SK-N-MC (cell line): ENCODE measurements around the gene TCERG1L.
"Not testable (repeated sequence)": the region's sequence is repeated elsewhere in the genome, so short reads cannot be mapped to it uniquely, and the experiment has no call there.

ENCODE experiments used
- DNase-seq: peaks from one replicate; pipeline ENCODE4 v3.0.0-alpha.2; 2011; ENCODE audit warnings: low read depth, low spot score
- H3K27ac ChIP-seq: fragments of 200-600 bp; sonication (generic); 2 replicates; pipeline ENCODE4 v1.5.1; 2016; ENCODE audit warnings: mixed run types
- H3K36me3 ChIP-seq: fragments of 200-600 bp; sonication (generic); 2 replicates; pipeline ENCODE4 v1.6.1; 2017; ENCODE audit warnings: antibody characterized with exemption, low read length, mixed read lengths; ENCODE audit not compliant: insufficient read depth
- H3K4me3 ChIP-seq: fragments of 200-600 bp; sonication (generic); 2 replicates; pipeline ENCODE4 v1.5.1; 2016
- H3K9ac ChIP-seq: fragments of 200-600 bp; sonication (generic); 2 replicates; pipeline ENCODE4 v1.8.0; 2017; ENCODE audit warnings: mixed run types, mixed read lengths; ENCODE audit not compliant: insufficient read length
- H3K9me3 ChIP-seq: fragments of 200-600 bp; sonication (generic); 2 replicates; pipeline ENCODE4 v1.6.1; 2017; ENCODE audit warnings: low read depth, mild to moderate bottlenecking, antibody characterized with exemption, low read length, moderate library complexity, mixed read lengths
- EZH2 ChIP-seq: fragments of 200-600 bp; sonication (generic); IDR thresholded peaks from one replicate; pipeline ENCODE4 v1.6.1; 2017; ENCODE audit warnings: antibody characterized with exemption
- FOXP2 ChIP-seq: optimal IDR thresholded peaks from 2 replicates; pipeline ENCODE3; 2011; ENCODE audit warnings: mild to moderate bottlenecking, moderate library complexity; ENCODE audit not compliant: insufficient read depth; ENCODE audit errors: extremely low read length, control extremely low read depth
- POLR2AphosphoS5 ChIP-seq: IDR thresholded peaks from 2 replicates; pipeline ENCODE4 v1.6.1; 2012; ENCODE audit warnings: mild to moderate bottlenecking, low read depth, low read length, borderline replicate concordance

The TCERG1L gene

DNA sequence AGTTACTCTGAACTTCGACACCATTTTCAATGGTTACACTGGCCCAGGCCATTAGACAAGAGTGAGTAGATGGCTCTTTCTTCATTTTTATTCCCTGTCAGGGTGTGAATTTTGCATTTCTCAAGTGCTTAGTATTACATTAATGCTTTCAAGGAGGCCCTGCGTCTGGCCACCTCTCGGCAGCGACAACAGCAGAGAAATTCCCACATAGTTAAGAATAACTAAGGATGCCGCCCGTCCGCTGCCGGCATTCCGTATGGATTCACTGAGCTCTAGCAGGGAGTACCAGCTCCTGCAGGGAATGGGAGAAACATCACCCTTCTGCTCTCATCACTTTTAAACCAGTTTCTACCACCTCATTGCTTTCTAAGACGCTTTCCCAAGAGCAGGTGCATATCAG is 153.6 kb downstream of the TCERG1L start:
- no peak overlapping the region for H3K27ac ChIP-seq
- no peaks in the 10 kb centered on the region for H3K9me3 ChIP-seq
- no peak overlapping the region for H3K4me3 ChIP-seq
- H3K36me3 ChIP-seq, result no peaks in the 10 kb centered on the region
- H3K9ac ChIP-seq, result no peak overlapping the region
- DNase-seq, result no peak
- TF ChIP-seq POLR2AphosphoS5 (no peak), FOXP2 (no peak), EZH2 (no peak)

DNA sequence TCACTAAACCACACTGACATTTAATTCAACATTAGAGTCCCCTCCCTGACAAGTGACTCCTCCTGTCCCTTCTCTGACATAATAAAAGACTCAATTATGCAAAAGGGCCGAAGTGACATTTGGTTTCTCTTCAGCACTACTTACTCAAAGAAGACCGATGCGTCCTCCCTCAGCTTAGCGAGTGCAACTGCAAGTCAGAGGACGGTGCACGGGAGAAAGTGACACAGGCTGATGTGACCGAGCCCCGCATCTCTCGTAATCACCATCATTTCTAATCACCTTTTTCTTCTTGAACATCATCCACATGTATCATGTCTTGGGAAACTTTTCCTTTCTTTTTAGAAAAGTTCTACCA is 155.7 kb downstream of the TCERG1L start:
- Histone ChIP-seq H3K9me3 (no peaks in the 10 kb centered on the region), H3K36me3 (no peaks in the 10 kb centered on the region), H3K4me3 (no peak overlapping the region), H3K27ac (no peak overlapping the region), H3K9ac (no peak overlapping the region)
- TF ChIP-seq EZH2 (no peak), POLR2AphosphoS5 (no peak), FOXP2 (no peak)
- DNase-seq, result no peak

DNA sequence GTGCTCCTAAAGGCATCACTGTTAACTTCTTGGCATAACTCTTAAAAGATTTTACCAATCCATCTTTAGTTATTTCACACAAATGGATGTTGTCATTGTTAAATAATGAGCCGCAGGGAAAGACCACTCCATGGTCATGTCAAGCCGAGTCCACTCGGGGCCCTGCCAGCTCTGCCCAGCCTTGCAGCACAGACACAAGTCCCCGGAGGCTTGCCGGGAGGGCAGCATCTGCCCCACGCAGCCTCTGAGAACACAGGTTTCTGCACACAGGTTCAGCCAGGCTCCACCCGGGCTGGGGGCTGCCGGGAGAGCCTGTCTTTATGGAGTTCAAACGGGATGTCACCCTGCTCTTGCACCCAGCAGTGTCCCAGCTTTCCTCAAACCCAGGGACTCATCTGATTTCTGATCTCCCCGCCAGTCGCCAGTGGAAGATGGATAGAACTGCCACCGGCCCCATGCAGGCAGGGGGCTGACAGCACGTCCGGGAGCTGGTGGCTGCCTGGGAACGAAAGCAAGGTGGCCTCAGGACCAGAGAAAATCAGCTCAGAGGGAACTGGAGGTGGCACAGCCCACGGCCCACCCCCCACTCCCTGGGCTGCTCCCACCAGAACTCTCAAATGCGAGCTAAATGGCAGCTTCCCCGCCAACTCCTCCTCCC is 156.2 kb downstream of the TCERG1L start:
- no peak overlapping the region for H3K9ac ChIP-seq
- H3K4me3 ChIP-seq, result no peak overlapping the region
- no peaks in the 10 kb centered on the region for H3K9me3 ChIP-seq
- no peak overlapping the region for H3K27ac ChIP-seq
- H3K36me3 ChIP-seq, result no peaks in the 10 kb centered on the region
- TF ChIP-seq FOXP2, result no peak
- TF ChIP-seq EZH2, result no peak
- TF ChIP-seq POLR2AphosphoS5, result no peak
- no peak for DNase-seq

GRCh38 chr10:131154306-131155025 is 157.1 kb downstream of the TCERG1L start:
- Histone ChIP-seq H3K9me3 (no peaks in the 10 kb centered on the region), H3K4me3 (no peak overlapping the region), H3K36me3 (no peaks in the 10 kb centered on the region), H3K9ac (no peak overlapping the region), H3K27ac (no peak overlapping the region)
- no peak for DNase-seq
- no peak for TF ChIP-seq FOXP2
- TF ChIP-seq EZH2, result no peak
- TF ChIP-seq POLR2AphosphoS5, result no peak

GRCh38 chr10:131152456-131152855 is 159.1 kb downstream of the TCERG1L start:
- not testable (repeated sequence) for DNase-seq, H3K36me3 ChIP-seq, H3K9ac ChIP-seq, H3K27ac ChIP-seq, H3K9me3 ChIP-seq, H3K4me3 ChIP-seq

GRCh38 chr10:131150126-131150525 is 161.4 kb downstream of the TCERG1L start:
- no peak for DNase-seq
- Histone ChIP-seq H3K27ac (no peak overlapping the region), H3K4me3 (no peak overlapping the region), H3K9me3 (no peaks in the 10 kb centered on the region), H3K9ac (no peak overlapping the region), H3K36me3 (no peaks in the 10 kb centered on the region)
- TF ChIP-seq FOXP2 (no peak), EZH2 (no peak), POLR2AphosphoS5 (no peak)

- H3K36me3 ChIP-seq, result no peaks in the 10 kb centered on the region
- DNase-seq, result no peak
- TF ChIP-seq EZH2 (no peak), FOXP2 (no peak), POLR2AphosphoS5 (no peak)
- no peak overlapping the region for H3K4me3 ChIP-seq
- no peak overlapping the region for H3K27ac ChIP-seq
- H3K9me3 ChIP-seq, result no peaks in the 10 kb centered on the region
- H3K9ac ChIP-seq, result no peak overlapping the region
These were observed 161.9 kb downstream of the TCERG1L start for GRCh38 chr10:131149586-131149985.

GRCh38 chr10:131149111-131149510 is 162.4 kb downstream of the TCERG1L start:
- Histone ChIP-seq H3K9me3 (no peaks in the 10 kb centered on the region), H3K9ac (no peak overlapping the region), H3K4me3 (no peak overlapping the region), H3K36me3 (no peaks in the 10 kb centered on the region), H3K27ac (no peak overlapping the region)
- DNase-seq, result no peak
- no peak for TF ChIP-seq EZH2
- no peak for TF ChIP-seq POLR2AphosphoS5
- no peak for TF ChIP-seq FOXP2

DNA sequence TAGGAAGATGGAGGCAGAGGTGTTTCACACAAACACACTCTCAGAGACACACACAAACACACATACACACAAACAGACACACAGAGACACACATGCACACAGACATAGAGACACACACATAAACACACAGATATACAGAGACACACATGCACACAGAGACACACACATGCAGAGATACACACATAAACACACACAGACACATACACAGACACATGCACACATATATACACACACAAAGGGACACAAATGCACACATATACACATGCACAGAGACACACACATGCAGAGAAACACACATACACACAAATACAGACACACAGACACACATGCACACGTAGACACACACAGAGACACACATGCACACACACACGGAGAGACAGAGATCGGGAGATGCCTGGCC is 163.3 kb downstream of the TCERG1L start:
- H3K4me3 ChIP-seq, result no peak overlapping the region
- H3K9me3 ChIP-seq, result no peaks in the 10 kb centered on the region
- no peak for DNase-seq
- H3K27ac ChIP-seq, result no peak overlapping the region
- H3K9ac ChIP-seq, result no peak overlapping the region
- no peaks in the 10 kb centered on the region for H3K36me3 ChIP-seq
- TF ChIP-seq POLR2AphosphoS5 (no peak), FOXP2 (no peak), EZH2 (no peak)
